Fibroblast of pulmonary artery (primary cell): ENCODE measurements around the gene VSIR.

Experiments used
- DNase-seq: peaks from one replicate; pipeline ENCODE4 v3.0.0-alpha.2; 2010; ENCODE audit warnings: low read depth
- H3K4me3 ChIP-seq: replicated peaks from 2 replicates; pipeline ENCODE4 v1.5.1; 2011; ENCODE audit warnings: low read depth, mild to moderate bottlenecking, control low read depth, low read length, moderate library complexity
- CTCF ChIP-seq: IDR thresholded peaks from 2 replicates; pipeline ENCODE4 v1.5.1; 2011; ENCODE audit warnings: mild to moderate bottlenecking, control low read depth, low read length, inconsistent platforms; ENCODE audit errors: missing control alignments

VSIR gene

DNA sequence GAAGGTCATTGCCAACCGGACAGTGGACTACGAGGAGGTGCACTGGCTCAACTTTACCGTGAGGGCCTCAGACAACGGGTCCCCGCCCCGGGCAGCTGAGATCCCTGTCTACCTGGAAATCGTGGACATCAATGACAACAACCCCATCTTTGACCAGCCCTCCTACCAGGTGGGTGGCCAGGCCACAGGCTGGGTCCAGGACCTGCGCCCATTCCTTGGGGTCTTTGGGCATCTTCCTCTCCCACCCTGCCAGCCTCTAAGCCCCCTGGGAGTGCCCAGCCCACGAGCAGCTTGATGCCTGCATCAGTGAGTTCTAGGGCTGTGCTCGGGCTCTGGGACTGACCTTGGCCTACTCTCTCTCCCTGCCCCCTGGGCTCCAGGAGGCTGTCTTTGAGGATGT is 25.8 kb upstream of the VSIR start:
- TF ChIP-seq CTCF, result no peak
- H3K4me3 ChIP-seq, result no peak overlapping the region
- no peak for DNase-seq

- DNase-seq, result no peak
- H3K4me3 ChIP-seq, result no peak overlapping the region
- no peak for TF ChIP-seq CTCF
Observed at GRCh38 chr10:71798308-71798624, 24.9 kb upstream of the VSIR start.

DNA sequence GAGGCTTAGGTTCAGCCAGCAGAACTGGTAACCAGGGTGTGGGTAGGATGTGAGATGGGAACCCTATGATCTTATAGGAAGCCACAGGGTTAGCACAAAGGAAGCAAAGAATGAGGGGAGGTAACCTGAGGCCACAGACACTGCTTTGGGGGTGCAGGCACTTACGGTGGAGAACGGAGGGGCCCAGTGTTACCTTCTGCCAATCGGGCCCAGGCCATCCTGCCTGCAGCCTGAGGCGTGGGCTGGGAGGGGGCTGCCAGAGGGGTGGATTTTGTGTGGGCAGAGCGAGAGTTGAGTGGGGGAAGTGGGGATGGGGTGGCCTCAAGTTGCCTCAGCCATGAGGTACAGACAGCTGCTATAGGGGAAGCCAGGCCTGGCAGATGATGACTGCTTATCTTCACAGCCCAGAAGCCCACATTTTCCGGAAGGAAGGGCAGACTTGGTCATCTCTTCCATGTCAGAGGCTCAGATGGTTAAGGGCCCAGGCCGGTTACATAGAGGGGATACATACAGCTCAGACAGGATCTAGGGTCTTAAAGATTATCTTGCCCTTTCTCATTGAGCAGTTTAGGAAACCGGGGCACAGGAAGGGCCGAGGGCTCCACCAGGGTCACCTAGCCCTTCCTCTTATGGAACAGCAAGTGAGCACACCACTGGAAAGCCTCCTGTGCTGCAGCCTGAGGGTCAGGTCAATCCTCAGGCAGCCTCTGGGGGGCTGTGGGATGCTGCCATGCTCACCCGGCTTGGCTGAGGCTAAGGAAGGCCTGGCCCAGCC is 24.4 kb upstream of the VSIR start:
- TF ChIP-seq CTCF, result no peak
- H3K4me3 ChIP-seq, result no peak overlapping the region

GRCh38 chr10:71796749-71797405 is 23.6 kb upstream of the VSIR start:
- no peak for TF ChIP-seq CTCF
- DNase-seq, result no peak
- H3K4me3 ChIP-seq, result no peak overlapping the region

More for the DNA sequence above, 24.4 kb upstream of the VSIR start:
- DNase-seq, result no peak

DNA sequence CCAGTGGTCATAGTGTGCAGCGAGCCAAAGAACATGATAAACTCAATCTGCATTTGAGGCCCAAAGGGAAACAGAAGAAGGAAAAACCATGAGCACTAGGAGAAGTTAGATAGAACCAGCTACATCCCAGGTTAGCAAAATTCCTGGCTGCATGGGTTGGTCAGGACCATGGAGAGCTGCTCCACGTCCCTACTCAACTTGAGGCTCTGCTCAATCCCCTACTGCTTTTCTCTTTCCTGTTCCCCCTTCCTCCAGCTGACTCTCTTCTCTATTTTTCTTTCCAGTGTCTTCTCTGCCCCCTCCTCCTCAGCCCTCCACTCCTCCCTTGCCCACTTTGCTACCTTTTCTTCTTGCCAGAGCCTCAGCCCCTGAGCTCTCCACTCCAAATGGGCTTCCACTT is 21.9 kb upstream of the VSIR start:
- no peak overlapping the region for H3K4me3 ChIP-seq
- TF ChIP-seq CTCF, result no peak
- peak; percentile 50 for DNase-seq

- no peak for DNase-seq
- no peak for TF ChIP-seq CTCF
- no peak overlapping the region for H3K4me3 ChIP-seq
Observed at GRCh38 chr10:71790749-71791440, 17.6 kb upstream of the VSIR start.

- no peak for TF ChIP-seq CTCF
- no peak for DNase-seq
- no peak overlapping the region for H3K4me3 ChIP-seq
Observed at GRCh38 chr10:71789871-71790270, 16.6 kb upstream of the VSIR start.
